PC-9 (cell line): ENCODE measurements around the gene TBC1D22A.

Experiments used
- EZH2 ChIP-seq: fragments of 200-600 bp; sonication (generic); IDR thresholded peaks from 2 replicates; pipeline ENCODE4 v1.8.0; 2017; ENCODE audit warnings: antibody characterized with exemption, low read depth
- TF ChIP-seq, protein P1 (sequence below): fragments of 200-600 bp; sonication (generic); conservative IDR thresholded peaks from 2 replicates; pipeline ENCODE4 v1.6.1; 2017; ENCODE audit warnings: mixed run types, antibody characterized with exemption, mild to moderate bottlenecking, moderate library complexity

DNA sequence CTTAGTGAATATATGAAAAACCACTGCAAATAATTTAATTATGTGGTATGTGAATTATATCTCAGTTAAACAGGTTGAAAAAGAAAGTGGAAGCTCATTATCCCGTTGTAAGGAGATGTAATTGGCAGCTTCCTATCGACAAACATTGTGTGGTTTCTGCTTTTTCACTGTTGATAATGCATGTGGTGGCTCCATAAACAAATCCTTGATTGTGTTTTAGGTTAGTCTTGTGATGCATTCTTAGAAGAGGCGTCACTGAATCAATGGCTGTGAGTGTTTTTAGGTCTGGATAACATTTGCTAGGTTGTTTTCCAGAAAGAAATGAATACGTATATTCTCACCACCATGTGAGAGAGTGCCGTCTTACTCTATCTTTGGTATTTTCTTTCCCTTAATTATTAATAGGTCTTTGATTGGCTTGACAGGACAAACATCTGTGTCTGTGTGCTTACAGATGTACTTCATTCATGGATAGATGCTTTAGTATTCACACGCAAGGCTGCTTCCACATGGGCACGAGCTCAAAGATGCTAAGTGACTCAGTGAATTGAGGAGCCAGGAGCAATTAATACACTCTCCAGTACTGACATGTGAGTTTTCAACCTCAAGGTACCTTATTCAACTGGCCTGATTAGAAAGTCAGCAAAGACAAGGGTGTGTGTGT lies 166.7 kb downstream of the TBC1D22A start:
- TF ChIP-seq, protein P1, sequence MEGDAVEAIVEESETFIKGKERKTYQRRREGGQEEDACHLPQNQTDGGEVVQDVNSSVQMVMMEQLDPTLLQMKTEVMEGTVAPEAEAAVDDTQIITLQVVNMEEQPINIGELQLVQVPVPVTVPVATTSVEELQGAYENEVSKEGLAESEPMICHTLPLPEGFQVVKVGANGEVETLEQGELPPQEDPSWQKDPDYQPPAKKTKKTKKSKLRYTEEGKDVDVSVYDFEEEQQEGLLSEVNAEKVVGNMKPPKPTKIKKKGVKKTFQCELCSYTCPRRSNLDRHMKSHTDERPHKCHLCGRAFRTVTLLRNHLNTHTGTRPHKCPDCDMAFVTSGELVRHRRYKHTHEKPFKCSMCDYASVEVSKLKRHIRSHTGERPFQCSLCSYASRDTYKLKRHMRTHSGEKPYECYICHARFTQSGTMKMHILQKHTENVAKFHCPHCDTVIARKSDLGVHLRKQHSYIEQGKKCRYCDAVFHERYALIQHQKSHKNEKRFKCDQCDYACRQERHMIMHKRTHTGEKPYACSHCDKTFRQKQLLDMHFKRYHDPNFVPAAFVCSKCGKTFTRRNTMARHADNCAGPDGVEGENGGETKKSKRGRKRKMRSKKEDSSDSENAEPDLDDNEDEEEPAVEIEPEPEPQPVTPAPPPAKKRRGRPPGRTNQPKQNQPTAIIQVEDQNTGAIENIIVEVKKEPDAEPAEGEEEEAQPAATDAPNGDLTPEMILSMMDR: no peak
- no peak for TF ChIP-seq EZH2
